NCI-H345 treated with DMSO at 0.1 percent for 48 hours (cell line): Measurements from ENCODE around the gene TRIM14.
A peak's percentile ranks its signal among the peaks of the same experiment; 100 is the strongest.

Source experiments
- DNase-seq: peaks from one replicate; lab custom pipeline; 2025; ENCODE audit not compliant: unreplicated experiment; lab: John Stamatoyannopoulos, UW

TRIM14 gene, protein sequence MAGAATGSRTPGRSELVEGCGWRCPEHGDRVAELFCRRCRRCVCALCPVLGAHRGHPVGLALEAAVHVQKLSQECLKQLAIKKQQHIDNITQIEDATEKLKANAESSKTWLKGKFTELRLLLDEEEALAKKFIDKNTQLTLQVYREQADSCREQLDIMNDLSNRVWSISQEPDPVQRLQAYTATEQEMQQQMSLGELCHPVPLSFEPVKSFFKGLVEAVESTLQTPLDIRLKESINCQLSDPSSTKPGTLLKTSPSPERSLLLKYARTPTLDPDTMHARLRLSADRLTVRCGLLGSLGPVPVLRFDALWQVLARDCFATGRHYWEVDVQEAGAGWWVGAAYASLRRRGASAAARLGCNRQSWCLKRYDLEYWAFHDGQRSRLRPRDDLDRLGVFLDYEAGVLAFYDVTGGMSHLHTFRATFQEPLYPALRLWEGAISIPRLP

DNA sequence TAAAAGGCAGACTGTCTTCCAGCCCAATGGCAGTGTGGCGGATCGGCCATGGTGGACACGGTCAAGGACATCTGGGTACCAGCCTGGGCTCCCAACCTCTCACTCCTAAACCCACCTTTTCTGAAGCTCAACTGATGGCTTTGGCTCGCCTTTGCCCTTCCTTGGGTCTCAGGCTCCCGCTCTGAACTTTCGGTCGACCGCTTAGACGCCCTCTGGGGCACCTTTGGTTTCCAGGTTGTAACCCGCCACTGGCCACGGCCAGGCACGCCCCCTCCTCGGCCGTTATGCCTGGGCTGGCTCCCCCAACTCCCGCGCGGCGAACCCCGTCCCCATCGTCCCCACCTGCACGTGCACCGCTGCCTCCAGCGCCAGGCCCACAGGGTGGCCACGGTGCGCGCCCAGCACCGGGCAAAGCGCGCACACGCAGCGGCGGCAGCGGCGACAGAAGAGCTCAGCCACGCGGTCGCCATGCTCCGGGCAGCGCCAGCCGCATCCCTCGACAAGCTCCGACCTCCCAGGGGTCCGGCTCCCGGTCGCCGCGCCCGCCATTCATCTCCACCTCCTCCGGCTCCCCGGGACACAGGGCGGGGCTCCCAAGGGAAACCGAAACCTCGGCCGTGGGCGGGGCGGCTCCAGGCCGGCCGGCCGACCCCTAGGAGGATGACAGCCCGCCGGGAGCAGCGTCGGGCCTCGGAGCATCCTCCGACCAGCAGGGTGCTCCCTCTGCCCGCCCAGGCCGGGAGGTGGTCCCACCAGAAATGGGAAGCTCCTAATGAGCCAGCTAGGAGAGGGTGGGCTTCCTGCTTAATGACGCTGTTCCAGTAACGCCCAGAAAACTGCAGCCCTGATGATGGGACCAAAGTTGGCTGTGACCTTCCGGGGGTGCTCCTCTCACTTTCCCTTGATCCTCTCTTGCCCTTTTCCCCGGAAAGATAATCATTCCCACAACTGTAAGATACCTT lies at the start of gene TRIM14:
TSS of gene TRIM14 (minus strand) at position 583 of the 962 bp plus-strand sequence. CDS start at position 549, 34 bp downstream.
- no peak for DNase-seq

DNA sequence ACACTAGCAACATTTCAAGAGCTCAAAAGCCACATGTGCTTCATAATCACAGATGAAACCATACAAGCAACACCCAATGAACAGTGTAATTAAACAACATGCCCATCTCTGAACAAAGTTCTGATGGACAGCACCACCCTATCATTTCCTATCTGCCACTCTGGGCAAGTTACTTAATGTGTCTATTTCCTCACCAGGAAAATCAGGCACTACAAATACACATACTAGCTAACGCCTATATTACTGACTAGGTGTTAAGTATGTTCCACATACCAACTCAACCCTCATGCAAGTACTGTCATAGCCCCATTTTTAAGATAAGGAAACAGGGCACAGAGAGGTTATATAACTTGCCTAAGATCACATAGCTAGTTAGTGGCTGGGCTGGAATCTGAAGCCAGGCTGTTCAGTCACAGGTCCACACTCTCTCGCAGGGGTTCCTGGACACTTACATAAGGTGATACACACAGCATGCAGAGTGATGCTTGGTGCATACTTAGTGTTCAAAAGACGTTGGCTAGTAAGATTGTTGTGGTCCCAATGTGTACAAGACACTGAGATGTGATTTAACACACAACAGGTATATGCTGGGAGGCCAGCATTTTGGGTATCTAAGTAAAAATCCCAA lies 49.2 kb upstream of the TRIM14 start:
- no peak for DNase-seq

DNA sequence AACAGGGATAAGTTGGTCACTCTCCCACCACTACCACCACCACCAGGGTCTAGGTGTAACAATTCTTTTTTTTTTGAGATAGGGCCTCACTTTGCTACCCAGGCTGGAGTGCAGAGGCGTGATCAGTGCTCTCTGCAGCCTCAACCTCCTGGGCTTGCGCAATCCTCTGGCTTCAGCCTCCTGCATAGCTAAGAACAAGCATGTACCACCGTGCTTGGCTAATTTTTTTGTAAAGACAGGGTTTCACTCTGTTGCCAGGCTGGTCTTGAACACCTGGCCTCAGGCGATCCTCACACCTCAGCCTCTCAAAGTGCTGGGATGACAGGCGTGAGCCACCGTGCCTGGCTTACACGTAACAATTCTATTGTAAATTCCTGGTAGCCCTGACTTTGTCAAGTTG lies 45.9 kb upstream of the TRIM14 start:
- DNase-seq, result no peak

- no peak for DNase-seq
Measured at GRCh38 chr9:98162613-98163012, 43.6 kb upstream of the TRIM14 start.

- DNase-seq, result no peak
Measured at GRCh38 chr9:98161851-98162250, 42.8 kb upstream of the TRIM14 start.

GRCh38 chr9:98159790-98160189 lies 40.8 kb upstream of the TRIM14 start:
- DNase-seq, result no peak

- no peak for DNase-seq
Measured at GRCh38 chr9:98159301-98159700, 40.3 kb upstream of the TRIM14 start.

DNA sequence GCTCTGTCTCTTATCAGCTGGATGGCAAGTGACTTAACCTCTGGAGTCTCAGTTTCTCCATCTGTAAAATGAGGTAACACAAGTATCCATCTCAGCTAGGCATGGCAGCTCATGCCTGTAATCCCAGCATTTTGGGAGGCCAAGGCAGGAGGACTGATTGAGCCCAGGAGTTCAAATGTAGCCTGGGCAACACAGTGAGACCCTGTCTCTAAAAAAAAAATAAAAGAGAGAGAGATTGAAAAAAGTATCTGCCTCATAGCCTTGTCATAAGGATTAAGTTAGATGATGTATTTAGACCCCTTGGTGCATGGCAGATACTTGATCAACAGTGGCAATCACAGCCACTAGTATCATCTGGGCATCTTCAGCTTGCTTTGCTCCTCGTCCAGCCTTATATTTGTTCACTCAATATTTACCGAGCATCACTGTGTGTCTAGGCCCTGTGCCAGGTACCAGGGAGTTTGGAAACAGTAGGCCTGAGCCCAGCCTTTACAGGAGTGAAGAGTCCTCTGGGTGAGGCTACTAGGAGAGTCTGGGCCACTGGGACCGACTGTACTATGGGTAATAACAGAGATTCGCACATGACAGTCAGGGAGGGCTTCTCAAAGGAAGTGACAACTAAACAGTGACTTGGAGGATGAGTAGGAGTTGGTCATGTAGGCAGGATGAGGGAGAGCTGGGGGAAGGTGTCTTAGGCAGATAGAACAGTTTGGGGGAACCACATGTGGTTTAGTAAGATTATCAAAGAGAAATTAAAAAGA lies 39.2 kb upstream of the TRIM14 start:
- peak; percentile 86 for DNase-seq

- no peak for DNase-seq
Measured at GRCh38 chr9:98157372-98157771, 38.4 kb upstream of the TRIM14 start.

DNA sequence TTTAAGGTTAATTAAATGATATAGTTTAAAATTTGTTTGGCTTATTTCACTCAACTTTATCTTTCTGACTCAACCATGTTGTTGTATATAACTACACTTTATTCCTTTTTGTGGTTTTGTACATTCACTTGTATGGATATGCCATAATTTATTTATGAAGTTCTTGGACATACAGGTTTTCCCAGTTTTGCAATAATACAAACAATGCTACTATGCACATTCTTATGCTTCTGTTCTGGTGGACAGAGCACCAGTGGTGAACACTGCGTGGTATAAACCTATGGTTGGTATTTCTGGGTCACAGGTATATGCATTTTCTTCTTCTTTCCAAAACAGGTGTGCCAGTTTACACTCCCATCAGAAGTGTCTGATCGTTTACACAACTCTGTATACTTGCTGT lies 35.7 kb upstream of the TRIM14 start:
- no peak for DNase-seq

DNA sequence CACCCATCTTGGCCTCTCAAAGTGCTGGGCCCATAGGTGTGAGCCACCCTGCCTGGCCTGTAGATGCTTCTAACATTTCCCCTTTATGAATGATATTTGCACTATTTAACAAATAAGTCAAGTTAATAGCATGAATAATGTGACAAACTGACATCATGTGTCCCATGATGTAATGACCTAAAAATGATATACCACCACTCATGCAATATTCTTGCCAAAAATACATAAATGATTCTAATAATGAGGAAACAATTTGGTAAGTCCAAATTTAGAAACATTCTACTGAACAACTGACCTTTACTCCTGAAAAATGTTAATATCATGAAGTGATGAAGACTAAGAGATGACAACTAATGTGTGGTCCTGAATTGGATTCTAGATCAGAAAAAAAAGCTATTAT lies 33.5 kb upstream of the TRIM14 start:
- DNase-seq, result no peak

DNA sequence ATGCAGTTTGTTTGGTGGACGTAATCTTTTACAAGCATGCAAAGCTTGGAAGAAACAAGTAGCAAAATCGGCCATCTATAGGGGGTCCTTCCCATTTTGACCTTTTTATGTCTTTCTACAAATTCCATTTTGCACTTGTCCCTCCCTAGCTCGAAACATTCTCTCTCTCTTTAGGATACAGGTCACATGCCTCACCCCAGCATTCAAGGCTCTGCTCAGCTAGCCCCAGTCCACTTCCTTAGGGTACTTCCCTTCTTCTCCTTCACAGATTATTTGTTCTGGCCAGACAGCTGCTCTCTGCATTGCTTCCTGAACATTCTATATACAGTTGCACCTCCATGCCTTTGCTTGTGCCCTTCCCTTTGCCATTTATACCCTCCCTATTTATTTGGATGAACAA lies 31.7 kb upstream of the TRIM14 start:
- no peak for DNase-seq

GRCh38 chr9:98150164-98150563 lies 31.1 kb upstream of the TRIM14 start:
- no peak for DNase-seq

GRCh38 chr9:98149422-98149821 lies 30.4 kb upstream of the TRIM14 start:
- DNase-seq, result no peak

- DNase-seq, result no peak
Measured at GRCh38 chr9:98148486-98148885, 29.5 kb upstream of the TRIM14 start.

- no peak for DNase-seq
Measured at GRCh38 chr9:98147582-98147981, 28.6 kb upstream of the TRIM14 start.

DNA sequence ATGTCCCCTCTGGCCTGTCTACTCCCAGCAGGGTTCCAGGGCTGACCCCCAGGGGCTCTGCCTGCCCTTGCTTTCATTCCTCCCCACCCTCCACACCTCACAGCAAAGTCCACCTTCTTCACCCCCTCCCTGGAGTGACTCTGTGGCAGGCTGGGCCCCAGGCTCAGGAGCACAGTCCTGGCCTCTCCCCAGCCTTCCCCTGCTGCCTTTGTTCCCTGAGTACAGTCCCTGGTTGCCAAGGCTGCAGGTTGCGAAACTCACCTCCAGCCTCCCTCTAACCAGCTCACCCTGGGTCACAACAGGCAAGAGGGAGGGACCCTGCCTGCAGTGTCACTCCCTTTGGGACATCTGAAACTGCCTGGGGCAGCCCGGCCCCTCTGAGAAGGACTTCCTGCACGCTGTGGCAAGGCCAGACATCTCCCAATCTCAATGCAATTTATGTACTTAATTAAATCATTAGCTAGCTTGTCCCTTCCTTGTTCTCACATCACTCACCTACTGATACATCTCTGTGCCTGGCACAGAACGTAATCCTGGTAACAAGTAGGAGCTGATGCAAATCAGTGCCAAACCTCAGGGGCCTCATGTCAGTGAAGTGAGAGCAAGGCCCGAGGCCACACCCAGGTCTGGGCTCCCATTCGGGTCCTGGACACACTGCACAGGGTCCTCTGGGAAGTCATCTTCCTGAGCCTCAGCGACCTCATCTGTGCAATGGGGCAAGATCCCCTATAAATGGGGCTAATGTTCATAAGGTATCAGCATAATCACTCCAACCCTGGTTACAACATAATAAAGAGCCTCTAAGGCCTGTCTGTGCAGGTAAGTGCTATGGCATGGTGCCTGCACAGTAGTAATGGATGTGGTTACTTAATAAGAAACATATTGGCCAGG lies 27.3 kb upstream of the TRIM14 start:
- DNase-seq, result peak; percentile 12

- no peak for DNase-seq
Measured at GRCh38 chr9:98144631-98145030, 25.6 kb upstream of the TRIM14 start.

- no peak for DNase-seq
Measured at GRCh38 chr9:98144076-98144475, 25.1 kb upstream of the TRIM14 start.
